Spleen (tissue), 11 donors: ENCODE results near the gene CORO6. TPM values are rescaled to one million over a fixed set of nuclear protein-coding genes. Genes with fewer than 3 reads are reported as not detected.

Source experiments
- DNase-seq: peaks from one replicate; pipeline ENCODE4 v3.0.0-alpha.2; 2020
- H3K27ac ChIP-seq, 8 donors: fragments of 200-600 bp; sonication (generic) in 7 of 8; 1 replicate in 4 of 8; 2 replicates in 4 of 8; pipeline versions ENCODE4 v1.5.0 to v1.8.0; 2016 to 2021; ENCODE audit warnings: inconsistent platforms in 4 of 8, mild to moderate bottlenecking in 4 of 8, moderate library complexity in 1 of 8
- H3K27me3 ChIP-seq, 7 donors: fragments of 200-600 bp; sonication (generic) in 6 of 7; replicated peaks in 1 of 7; 1 replicate in 4 of 7; 2 replicates in 3 of 7; pipeline versions ENCODE4 v1.5.0 to v1.8.0; 2016 to 2021; ENCODE audit warnings: inconsistent platforms in 3 of 7, mild to moderate bottlenecking in 1 of 7
- H3K36me3 ChIP-seq, 6 donors: fragments of 200-600 bp; sonication (generic) in 5 of 6; 1 replicate in 4 of 6; 2 replicates in 2 of 6; pipeline versions ENCODE4 v1.5.0 to v1.8.0; 2016 to 2021; ENCODE audit warnings: inconsistent platforms in 2 of 6
- H3K4me1 ChIP-seq, 6 donors: fragments of 200-600 bp; sonication (generic) in 5 of 6; 1 replicate in 3 of 6; 2 replicates in 3 of 6; pipeline versions ENCODE4 v1.5.0 to v1.8.0; 2016 to 2021; ENCODE audit warnings: inconsistent platforms in 3 of 6
- H3K4me3 ChIP-seq, 8 donors: fragments of 200-600 bp; sonication (generic) in 7 of 8; 1 replicate in 4 of 8; 2 replicates in 4 of 8; pipeline versions ENCODE4 v1.5.0 to v1.8.0; 2016 to 2021; ENCODE audit warnings: inconsistent platforms in 4 of 8, mild to moderate bottlenecking in 4 of 8, moderate library complexity in 2 of 8
- H3K9me3 ChIP-seq, 8 donors: fragments of 200-600 bp; sonication (generic) in 7 of 8; 1 replicate in 4 of 8; 2 replicates in 4 of 8; pipeline versions ENCODE4 v1.5.0 to v1.8.0; 2016 to 2021; ENCODE audit warnings: inconsistent platforms in 4 of 8
- POLR2A ChIP-seq, 3 donors: fragments of 450-650 bp; IDR thresholded peaks; one replicate each; pipeline ENCODE4 v1.5.1; 2017; ENCODE audit warnings: antibody characterized with exemption in 3 of 3, mild to moderate bottlenecking in 1 of 3
- POLR2AphosphoS5 ChIP-seq, 3 donors: sonication (generic); formaldehyde crosslinking; IDR thresholded peaks; one replicate each; pipeline ENCODE4 v1.5.1; 2017; ENCODE audit warnings: antibody characterized with exemption in 3 of 3
- WGBS, 5 donors: extraction: QIAGEN DNeasy Blood & Tissue Kit in 3 of 5; methylation state at CpG; one replicate each; pipeline versions ENCODE4 v1.1.5 to v1.1.7; 2013 to 2018; 5-methylcytosine and 5-hydroxymethylcytosine counted together
- intact Hi-C: fragments of 100-400 bp; cut with DNase I; formaldehyde crosslinking; loops from one replicate; pipeline ENCODE4 v1.15.0; 2023; ENCODE audit warnings: low total_unique reads
- polyA plus RNA-seq, 3 donors: library from polyadenylated mRNA; stranded (reverse); fragments of 200-250 nt; gene quantifications; one replicate each; pipeline ENCODE4 v1.2.1, GENCODE V29; 2013
- total RNA-seq, 7 donors: library from RNA; depleted of rRNA in 3 of 7; stranded (reverse); fragments of >200 nt in 3 of 7; fragmentation: NEBNext Ultra II Directional in 4 of 7; extraction: Animal tissue kit (Norgen Biotek cat#: 25700) in 4 of 7; gene quantifications; one replicate each; pipeline versions ENCODE4 v1.1.0 to v1.2.1, GENCODE V29; 2016 to 2021
- TF ChIP-seq, protein P1 (sequence below), 11 experiments: fragments of 200-600 bp in 7 of 11; fragments of 450-650 bp in 4 of 11; sonication (generic) in 4 of 11; IDR thresholded peaks in 8 of 11; conservative IDR thresholded peaks in 3 of 11; 1 replicate in 7 of 11; 2 replicates in 4 of 11; pipeline versions ENCODE4 v1.4.0 to v1.8.0; 2016 to 2021; ENCODE audit warnings: antibody characterized with exemption in 11 of 11, inconsistent platforms in 4 of 11, mild to moderate bottlenecking in 1 of 11
- donor health status: healthy with polysubstance abuse.
- donor health status: DM: no; HTN: no; CAD: no; lungs with moderate emphysema.
- donor health status: DM: no; HTN: no; CAD: no.
- donor health status: Bipolar disorder and iron deficiency.
- donor health status: healthy.
- donor health status: DM: no; HTN: no; CAD: no.
- donor health status: DM: yes; HTN: yes; CAD: no.

The CORO6 gene
- total and polyA plus RNA-seq, 10 donors: 0.81 to 5.1 (median 3.5) TPM

DNA sequence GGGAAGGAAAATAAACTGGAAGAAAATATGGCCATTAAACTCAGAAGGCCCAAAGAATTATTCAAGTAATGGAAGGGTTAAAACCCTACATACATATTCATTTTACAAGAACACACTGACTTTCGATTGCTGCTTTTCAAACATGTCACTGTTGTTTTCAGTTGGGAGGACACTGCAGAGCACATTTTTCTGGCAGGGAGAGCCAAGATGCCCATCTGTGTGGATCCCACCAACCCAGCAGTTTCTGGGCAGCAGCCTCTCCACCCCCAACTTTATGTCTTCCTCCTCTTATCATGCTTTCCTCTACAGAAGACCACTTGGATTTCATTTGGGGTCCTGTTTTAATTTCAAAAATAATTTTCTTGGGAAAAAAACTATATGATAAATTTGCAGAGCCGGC is 7.1 kb upstream of the CORO6 start:
- no peak for DNase-seq
- 73 to 83% (median 74%) methylated on average over 2 of the region's 2 CpGs for WGBS, 5 donors
- Histone ChIP-seq H3K36me3 (peaks cover 7 to 99% (median 52%) of the 10 kb centered on the region in 6 donors), H3K27me3 (no peaks in the 10 kb centered on the region), H3K4me3 (no peak overlapping the region), H3K4me1 (no peaks in the 10 kb centered on the region), H3K27ac (no peak overlapping the region), H3K9me3 (no peaks in the 10 kb centered on the region)
- no peak for TF ChIP-seq POLR2A (IDR thresholded peaks at IDR 0.05)
- TF ChIP-seq, protein P1, sequence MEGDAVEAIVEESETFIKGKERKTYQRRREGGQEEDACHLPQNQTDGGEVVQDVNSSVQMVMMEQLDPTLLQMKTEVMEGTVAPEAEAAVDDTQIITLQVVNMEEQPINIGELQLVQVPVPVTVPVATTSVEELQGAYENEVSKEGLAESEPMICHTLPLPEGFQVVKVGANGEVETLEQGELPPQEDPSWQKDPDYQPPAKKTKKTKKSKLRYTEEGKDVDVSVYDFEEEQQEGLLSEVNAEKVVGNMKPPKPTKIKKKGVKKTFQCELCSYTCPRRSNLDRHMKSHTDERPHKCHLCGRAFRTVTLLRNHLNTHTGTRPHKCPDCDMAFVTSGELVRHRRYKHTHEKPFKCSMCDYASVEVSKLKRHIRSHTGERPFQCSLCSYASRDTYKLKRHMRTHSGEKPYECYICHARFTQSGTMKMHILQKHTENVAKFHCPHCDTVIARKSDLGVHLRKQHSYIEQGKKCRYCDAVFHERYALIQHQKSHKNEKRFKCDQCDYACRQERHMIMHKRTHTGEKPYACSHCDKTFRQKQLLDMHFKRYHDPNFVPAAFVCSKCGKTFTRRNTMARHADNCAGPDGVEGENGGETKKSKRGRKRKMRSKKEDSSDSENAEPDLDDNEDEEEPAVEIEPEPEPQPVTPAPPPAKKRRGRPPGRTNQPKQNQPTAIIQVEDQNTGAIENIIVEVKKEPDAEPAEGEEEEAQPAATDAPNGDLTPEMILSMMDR (IDR thresholded peaks at IDR 0.05 in 8 of 11, conservative IDR thresholded peaks at IDR 0.05 in 3 of 11): no peak
- TF ChIP-seq POLR2AphosphoS5 (IDR thresholded peaks at IDR 0.05): no peak
- intact Hi-C loops: no loop called here

DNA sequence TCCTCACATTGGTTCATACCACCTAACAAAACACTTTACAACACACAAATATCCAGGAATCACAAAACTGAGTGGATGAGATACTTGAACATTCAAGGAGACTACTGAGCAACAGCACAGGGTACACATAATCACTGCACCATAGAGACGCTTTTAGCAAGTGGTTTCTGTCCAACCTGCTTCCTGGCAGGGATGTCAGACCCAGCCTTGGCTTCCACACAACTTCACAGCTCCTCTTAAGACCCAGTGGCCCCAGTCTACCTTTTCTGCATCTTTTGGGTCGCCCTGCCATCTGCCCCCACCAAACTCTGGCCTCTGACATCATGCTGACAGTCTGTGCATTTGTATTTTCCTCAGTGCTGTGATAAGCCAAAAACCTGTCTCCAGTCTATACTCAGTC is 5.9 kb upstream of the CORO6 start:
- Histone ChIP-seq H3K27me3 (no peaks in the 10 kb centered on the region), H3K27ac (no peak overlapping the region), H3K36me3 (peaks cover 4 to 87% (median 41%) of the 10 kb centered on the region in 6 donors), H3K9me3 (no peaks in the 10 kb centered on the region), H3K4me3 (no peak overlapping the region), H3K4me1 (peaks cover 0 to 1% (median 0%) of the 10 kb centered on the region in 6 donors)
- intact Hi-C loops: no loop called here
- no peak for TF ChIP-seq POLR2AphosphoS5 (IDR thresholded peaks at IDR 0.05)
- TF ChIP-seq, protein P1 (IDR thresholded peaks at IDR 0.05 in 8 of 11, conservative IDR thresholded peaks at IDR 0.05 in 3 of 11): no peak
- TF ChIP-seq POLR2A (IDR thresholded peaks at IDR 0.05): no peak
- DNase-seq: no peak
- WGBS, 5 donors: 81 to 96% (median 91%) methylated on average over 2 of the region's 2 CpGs

DNA sequence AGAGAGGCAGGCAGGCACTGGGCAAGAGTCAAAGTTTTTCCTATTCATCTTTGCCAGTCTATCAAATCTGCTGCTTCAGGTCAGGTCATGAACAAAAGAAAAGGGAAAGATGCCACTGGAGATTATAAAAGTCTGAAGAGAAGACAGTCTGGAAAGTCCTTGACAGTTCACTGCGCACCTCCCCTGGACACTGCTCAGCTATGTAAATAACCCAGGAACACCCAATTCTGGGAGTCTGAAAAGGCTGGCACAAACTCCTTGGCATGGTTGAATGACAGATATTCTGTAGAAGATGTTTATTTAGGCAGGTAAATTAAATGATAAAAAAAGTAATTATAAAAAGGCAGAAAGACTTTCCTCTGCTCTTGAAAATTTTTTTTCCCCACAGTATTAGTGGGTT is 5.2 kb upstream of the CORO6 start:
- no peak overlapping the region for H3K4me3 ChIP-seq
- H3K4me1 ChIP-seq: peaks cover 0 to 8% (median 5%) of the 10 kb centered on the region in 6 donors
- DNase-seq: no peak
- TF ChIP-seq POLR2AphosphoS5 (IDR thresholded peaks at IDR 0.05) (no peak), POLR2A (IDR thresholded peaks at IDR 0.05) (no peak)
- TF ChIP-seq, protein P1 (IDR thresholded peaks at IDR 0.05 in 8 of 11, conservative IDR thresholded peaks at IDR 0.05 in 3 of 11): no peak
- intact Hi-C loops: no loop called here
- WGBS, 5 donors: 93 to 100% (median 97%) methylated on average over 1 of the region's 1 CpG
- no peaks in the 10 kb centered on the region for H3K9me3 ChIP-seq
- H3K36me3 ChIP-seq: peaks cover 4 to 80% (median 37%) of the 10 kb centered on the region in 6 donors
- no peak overlapping the region for H3K27ac ChIP-seq
- H3K27me3 ChIP-seq: peaks cover 0 to 1% (median 0%) of the 10 kb centered on the region in 7 donors

DNA sequence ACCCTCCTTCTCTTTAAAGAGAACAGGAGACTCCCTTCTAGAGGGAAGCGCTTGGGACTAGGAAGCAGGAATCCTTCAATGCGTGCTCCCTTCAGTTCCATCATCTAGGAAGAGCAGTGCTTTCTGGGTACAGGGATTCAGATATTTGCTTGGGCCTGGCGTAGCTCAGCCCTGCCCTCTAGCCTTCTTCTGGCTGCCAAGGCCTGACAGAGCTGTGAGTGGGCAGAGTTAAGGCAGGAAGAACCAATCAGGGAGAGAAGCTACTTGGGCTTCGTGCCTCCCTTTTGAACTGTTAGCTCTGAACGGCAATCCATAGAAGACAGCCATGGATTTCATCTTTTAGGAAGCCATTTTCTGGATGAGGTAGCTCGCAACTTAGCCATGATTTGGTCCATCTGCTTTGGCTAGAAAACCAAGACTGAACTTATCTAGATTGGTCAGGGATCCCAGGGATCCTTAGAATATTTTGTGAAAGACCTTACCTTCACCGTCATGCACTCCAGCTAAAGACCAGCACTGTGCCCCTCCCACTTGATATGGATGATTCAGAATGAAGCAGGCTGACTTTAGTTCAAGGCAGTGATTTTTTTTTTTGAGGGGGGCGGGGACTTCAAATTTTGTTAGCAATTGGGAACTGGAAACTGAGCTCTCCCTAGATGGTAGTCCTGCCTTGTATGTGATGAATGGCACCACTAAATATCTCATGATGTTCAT is 2.5 kb upstream of the CORO6 start:
- WGBS, 5 donors: 84 to 90% (median 88%) methylated on average over 8 of the region's 8 CpGs
- intact Hi-C loops: no loop called here
- Histone ChIP-seq H3K27me3 (peaks cover 0 to 11% (median 0%) of the 10 kb centered on the region in 7 donors), H3K27ac (peak overlapping the region in 1 of 8 donors; percentile 1), H3K4me3 (no peak overlapping the region), H3K36me3 (peaks cover 0 to 53% (median 10%) of the 10 kb centered on the region in 6 donors), H3K4me1 (peaks cover 4 to 27% (median 19%) of the 10 kb centered on the region in 6 donors), H3K9me3 (no peaks in the 10 kb centered on the region)
- peak in 2 of 3 donors; percentile 53 to 63 for TF ChIP-seq POLR2AphosphoS5 (IDR thresholded peaks at IDR 0.05)
- TF ChIP-seq, protein P1 (IDR thresholded peaks at IDR 0.05 in 8 of 11, conservative IDR thresholded peaks at IDR 0.05 in 3 of 11): no peak
- no peak for DNase-seq
